NCI-H146 (cell line): ENCODE measurements around the gene CCSER1.

Experiments
- DNase-seq: peaks from one replicate; lab custom pipeline; 2025; lab: John Stamatoyannopoulos, UW

The CCSER1 gene

DNA sequence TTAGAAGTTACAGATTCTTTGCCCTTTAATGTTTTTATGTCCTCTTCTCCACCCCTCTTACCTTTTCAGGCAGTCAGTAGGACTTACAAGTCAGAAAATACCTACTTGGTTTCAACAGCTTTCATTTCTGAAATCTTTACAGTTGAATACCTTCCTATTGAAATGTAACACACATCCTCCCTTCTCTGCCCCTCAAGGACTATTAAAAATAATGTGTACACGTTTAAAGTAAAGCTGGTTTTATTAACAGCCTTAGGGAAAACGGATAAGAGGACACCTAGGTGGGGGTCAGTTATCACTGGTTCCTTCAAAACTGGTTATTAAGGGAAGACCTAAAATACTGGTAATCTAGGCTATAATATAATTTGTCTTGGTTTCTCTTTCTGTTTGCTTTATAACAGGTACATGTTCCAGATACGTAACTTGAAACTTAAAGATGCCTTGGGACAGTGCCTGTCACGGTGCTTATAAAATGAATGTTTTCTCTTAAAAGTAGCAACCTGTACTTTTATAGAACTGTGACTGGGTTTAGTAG, 1.8 kb downstream of the CCSER1 start:
- no peak for DNase-seq

DNA sequence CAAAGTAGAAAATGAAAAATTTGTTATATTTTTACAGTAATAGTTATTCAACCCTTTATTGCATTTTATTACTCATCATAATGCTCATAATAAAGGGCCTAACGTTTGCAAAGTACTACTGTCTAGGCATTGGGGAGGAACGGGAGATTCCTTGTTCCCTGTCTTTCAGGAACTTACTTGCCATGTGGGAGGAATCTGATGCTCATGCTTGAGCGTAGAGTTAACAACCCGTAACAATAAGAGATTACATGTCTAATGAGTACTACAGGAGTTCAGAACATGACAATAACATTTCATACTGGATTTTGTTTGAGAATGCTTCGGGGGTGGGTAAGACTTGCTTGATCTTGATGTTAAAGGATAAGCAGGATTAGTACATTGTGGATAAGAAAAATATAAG, 2.9 kb downstream of the CCSER1 start:
- no peak for DNase-seq

DNA sequence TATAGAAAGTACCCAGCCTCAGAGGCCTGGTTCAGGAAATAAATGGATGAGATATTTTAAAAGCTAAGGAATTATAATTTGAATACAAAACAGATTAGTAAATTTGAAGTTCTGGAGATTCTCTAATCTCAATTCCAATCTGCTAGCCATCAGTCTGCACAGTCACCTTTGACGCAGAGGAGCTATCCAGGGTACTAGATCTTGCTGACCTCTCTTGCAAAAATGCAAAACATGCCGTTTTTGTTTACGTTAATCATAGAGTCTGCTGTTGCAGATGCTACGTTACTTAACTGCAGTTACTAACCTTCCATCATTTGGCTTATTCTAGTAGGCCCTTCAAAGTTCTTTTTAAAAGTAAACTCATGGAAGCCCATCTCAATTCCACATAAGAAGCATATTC, 10.4 kb downstream of the CCSER1 start:
- DNase-seq = no peak

DNA sequence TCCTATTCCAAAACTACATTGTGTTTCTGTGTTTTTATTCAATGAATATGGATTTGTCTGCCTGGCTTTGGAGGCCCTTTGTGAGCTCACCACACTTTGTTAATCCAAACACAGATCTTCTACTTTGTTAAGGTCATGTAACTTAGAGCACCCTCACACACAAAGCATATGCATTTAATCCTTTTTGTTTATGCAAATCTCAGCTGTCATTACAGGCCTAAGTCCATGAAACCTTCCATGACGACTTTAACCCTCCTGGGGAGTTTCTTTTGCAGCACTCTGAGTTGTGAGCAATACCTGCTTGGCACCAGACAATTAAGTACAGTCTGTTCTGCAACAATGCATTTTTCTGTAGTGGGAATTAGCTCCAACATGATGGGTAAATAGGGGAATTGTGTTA, 14.9 kb downstream of the CCSER1 start:
- no peak for DNase-seq

DNA sequence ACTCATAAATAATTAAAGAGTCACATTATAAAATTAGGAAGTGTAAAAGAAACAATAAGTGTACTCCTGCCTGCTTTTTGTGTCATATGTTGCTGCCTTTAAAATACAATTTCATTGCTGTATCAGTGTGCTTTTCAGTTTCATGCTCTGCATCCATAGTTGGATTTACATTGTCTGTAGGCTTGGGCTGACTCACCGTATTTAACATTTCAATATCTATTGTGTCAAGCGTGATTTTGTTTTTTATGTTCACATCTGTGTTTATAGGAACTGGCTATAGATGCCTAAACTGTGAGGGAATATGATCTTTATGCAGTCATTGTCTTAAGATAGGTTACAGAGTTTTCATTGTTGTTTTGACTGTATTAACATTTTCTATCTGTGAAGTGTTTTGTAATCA, 18.1 kb downstream of the CCSER1 start:
- DNase-seq = no peak

DNA sequence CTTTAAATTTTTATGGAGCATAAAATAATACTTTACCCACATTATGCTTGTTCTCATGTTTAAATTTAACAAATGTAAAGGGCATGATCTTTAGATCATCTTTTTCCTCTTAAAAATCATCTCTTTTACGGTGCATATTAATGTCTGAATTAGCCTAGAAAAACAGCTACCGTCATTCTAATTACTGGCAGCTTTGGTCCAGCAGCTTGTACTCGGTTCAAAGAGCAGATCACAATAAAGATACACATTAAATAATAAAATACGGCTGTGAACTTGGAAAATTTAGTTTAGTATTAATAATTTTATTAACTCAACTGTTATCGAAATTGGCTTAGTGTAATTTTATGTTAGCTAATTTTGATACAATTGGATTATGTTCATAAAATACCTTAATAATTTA, 19.1 kb downstream of the CCSER1 start:
- DNase-seq = no peak

DNA sequence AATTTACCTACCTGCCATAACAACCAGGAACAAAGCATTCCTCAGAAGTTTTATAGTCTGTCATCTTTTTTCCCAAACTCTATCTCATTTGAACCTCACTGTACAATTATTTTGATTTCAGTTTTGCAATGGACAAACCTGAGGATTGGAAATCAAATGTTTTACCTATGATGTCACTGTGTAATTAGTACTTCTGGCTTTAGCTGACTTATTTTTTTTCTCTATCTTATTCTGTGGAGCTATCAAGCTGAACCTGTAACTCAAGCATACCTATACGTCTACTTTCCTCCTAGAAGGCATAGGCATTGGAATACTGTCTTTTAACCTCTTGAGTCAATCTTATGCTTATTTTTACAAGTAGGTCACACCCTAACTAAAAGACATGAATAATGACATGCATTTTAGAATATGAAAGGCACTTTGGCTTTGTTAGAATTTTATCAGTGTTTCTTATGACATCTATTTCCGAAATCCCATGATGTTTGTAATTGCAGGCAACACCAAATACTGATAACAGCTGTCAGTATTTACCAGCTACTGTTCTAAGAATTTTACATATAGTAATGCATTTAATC, 21.5 kb downstream of the CCSER1 start:
- DNase-seq = no peak

DNA sequence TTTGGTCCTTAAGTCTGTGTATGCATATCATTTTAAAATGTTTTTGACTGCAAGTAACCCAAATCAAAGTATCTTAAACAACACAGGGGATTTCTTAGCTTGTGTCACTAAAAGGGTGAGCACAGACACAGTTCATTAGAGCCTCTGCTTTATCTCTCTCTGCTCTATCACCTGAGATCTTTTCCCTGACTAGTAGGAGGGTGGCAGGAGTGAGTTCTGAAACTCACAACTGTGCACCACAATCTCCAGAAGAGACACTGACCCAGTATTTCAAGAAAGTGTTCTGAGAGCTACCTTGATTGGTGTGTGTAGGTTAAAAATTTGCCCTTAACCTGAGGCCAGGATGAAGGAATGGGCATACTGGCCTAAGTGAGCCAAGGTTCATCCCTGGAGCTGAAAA, 24.8 kb downstream of the CCSER1 start:
- DNase-seq = no peak

DNA sequence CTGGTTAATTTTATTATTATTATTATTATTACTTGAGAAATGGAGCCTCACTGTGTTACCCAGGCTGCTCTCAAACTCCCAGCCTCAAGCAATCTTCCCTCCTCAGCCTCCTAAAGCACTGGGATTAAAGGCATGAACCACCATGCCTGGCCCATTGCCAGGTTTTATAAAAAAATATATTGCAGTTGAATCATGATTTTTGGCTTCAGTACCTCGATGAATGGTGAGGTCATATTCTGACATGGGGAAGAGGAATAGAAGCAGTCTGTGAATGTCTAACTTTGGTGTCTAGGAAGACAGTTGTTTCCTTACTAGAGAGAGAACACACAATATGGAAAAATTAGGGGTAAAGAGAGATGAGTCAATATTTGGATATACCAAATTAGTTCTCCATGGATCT, 32.0 kb downstream of the CCSER1 start:
- DNase-seq = no peak

DNA sequence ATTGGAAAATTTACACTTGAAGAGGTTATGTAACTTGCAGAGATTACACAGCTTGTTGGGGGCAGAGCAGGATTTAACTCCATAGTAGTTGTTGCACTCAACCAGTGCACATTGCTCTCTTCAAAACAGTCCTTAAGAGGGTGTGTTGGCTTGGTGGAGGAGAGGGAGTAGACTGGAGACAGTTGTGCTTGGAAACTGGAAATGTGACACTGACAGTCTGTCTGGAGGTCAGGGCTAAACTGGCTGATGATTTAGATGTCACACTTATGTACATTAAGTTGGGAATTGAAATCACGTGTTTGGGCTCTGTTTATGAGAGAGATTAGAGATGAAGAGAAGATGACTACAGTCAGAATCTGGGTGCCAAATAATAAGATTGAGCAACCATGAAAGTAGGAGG, 32.9 kb downstream of the CCSER1 start:
- no peak for DNase-seq

DNA sequence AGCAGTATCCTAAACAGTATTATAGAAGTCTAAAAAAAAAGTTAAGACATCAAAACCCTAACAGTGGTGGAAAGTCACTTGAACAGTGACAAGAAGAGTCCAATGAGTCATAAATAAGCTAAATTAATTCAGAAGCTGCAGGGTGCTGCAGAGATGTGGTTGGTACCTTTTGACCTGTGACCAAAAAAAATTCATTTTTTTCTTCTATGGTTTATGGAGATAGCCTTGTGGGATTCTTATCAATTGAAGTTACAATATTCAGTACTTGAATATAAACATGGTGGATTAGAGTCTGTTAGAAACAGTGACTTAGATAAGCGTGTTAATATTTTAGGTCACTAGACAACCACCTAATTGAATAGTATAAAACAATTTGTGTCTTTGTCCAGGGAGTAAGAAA, 35.4 kb downstream of the CCSER1 start:
- DNase-seq = no peak

DNA sequence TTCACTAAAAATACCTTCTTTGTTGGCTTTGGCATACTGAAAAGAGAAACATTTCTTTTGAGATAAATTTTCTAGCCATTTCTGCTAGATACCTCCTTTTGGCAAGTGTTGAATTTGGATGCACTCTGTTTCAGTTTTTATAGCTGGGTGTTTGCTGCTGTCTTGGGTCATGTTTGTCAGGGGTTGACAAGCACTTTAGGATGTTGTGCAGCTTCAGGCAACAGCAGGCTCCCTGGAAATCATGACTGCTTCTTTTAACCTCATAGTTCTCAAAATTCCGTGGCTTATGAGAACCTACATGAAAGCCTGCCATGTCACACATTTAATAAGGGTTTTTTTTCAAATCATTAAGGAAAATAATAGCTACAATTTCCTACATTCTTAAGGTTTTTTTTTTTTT, 36.7 kb downstream of the CCSER1 start:
- no peak for DNase-seq

DNA sequence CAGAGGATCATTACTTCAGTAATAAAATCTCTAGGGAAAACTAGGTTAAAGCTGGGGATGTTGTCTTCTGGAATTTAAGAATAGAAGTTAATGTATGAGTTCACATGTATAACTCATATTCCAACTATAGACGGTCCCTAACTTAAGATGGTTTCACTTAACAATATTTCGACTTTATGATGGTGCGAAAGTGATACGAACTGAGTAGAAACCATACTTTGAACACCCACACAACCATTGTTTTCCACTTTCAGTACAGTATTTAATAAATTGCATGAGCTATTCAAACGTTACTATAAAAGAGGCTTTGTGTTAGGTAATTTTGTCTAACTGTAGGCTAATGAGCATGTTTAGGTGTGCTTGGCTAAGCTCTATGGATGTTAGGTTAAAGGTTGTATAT, 38.7 kb downstream of the CCSER1 start:
- no peak for DNase-seq

DNA sequence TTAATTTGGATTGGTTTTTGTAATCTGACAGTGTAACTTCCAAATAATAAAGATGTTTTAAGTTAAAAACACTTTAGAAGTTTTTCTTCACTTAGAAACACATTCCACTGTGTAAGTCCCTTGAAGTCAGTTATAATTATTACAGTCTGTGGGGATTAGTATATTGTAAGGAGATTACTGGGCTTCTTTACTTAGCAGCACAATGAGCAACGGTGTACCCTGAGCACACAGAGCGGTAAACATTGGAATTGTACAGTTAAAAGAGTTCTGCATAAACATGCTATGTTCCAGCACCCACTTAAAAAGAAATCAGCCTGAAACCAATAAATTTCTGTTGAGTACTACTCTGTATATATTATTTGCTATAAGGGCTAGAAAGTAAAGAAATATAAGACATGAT, 44.3 kb downstream of the CCSER1 start:
- DNase-seq = no peak

DNA sequence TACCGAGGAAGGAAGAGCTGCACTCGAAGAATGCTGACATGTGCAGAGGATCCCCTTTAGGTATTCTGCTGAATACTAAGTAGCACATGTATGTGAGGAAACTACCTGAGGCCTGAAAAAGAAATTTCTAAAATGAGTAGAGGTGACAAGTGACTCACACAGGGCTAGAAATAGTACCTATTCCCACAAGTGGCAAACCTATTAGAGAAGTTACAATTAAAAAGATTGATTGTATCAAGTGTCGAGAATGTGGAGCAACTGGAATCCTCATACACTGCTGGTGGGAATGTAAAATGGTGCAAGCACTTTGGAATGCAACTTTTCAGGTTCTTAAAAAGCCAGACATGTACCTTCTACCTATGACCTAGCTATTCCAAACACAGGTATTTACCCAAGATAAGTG, 47.4 kb downstream of the CCSER1 start:
- DNase-seq = no peak

DNA sequence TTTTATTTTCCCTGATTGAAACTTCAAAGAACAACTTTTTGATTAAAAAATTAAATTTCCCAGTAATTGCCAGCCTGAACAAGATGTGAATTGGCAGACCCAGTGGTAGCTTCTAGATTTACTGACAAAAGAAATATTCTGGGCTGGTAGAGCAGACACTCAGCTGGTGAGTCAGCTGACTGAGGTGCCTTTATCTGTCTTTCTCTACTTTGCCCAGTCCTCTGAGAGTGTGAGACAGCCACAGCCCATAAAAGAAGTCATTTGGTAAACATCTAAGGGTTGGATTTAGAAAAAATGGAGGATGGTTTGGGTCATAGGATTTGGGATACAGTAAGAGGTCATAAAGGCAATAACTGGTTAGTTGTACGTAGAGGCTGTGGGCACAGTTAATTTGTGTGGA, 54.5 kb downstream of the CCSER1 start:
- no peak for DNase-seq

DNA sequence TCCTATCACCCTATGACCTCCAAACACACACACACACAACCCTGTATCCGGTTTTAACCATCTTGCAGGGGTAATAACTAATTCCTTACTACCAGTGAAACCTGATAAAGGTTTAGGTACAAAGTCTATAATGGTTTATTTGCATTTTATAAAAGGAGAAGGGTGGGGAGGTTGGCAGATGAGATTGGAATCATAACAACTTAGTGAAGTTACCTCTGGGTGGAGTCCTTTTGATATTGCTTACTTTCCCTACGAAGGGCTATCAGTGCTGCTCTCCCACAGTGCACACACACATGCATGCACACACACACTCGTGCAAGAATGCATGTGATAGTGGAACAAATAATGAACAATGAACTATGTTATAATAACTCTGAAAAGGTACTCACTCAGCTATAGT, 56.1 kb downstream of the CCSER1 start:
- no peak for DNase-seq

DNA sequence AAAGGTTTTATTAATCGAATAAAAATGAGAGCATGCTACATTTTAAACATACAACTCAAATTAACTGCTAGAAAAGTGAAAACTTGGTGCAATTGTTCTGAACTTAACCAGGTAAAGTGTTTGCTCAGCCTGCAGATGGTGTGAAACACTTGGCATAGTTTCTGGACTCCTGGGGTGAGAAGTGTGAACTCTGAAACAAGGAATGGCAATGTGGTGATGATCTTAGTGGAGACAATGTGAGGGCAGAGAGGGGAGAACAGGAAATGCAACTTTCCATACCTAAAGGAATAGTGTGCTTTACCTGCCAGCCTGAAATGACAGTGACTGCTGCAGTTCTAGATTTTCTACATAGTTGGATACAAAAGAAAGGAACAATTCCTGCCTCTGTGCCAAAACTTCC, 57.4 kb downstream of the CCSER1 start:
- DNase-seq = no peak

DNA sequence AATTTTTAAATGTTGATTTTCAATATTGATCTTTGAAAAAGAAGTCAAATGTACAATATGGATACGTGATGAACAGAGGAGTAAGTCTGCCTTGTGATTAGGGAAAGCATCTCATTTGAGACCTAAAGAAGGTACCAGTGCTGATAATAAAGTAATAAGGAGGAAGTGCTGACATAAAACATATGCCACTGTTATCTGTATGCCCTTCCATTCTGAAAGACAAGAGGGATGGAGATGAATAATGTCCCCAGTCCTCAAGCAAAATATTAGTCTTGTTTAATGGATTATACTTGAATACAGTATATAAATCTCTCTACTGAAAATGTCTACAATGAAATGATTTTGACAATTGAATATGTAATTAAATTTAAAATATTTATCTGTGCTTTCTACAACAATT, 58.2 kb downstream of the CCSER1 start:
- DNase-seq = no peak

DNA sequence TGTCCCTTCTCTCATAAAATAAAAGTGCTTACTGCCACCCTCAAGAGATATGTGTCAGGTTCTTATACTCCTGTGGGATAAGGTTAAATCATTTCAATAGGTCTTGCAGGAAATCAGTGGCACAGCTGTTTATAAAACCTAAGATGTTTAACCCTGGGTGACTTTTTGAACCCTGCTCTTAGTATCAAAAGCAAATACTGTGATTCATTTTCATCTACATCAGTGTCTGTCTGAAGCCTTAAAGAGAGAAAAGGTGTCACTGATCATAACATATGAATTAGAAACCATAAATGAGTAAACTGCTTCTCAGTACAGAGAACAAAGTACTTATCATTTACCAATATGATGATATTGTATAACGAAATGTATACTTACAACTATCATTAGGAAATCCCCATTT, 59.0 kb downstream of the CCSER1 start:
- no peak for DNase-seq

DNA sequence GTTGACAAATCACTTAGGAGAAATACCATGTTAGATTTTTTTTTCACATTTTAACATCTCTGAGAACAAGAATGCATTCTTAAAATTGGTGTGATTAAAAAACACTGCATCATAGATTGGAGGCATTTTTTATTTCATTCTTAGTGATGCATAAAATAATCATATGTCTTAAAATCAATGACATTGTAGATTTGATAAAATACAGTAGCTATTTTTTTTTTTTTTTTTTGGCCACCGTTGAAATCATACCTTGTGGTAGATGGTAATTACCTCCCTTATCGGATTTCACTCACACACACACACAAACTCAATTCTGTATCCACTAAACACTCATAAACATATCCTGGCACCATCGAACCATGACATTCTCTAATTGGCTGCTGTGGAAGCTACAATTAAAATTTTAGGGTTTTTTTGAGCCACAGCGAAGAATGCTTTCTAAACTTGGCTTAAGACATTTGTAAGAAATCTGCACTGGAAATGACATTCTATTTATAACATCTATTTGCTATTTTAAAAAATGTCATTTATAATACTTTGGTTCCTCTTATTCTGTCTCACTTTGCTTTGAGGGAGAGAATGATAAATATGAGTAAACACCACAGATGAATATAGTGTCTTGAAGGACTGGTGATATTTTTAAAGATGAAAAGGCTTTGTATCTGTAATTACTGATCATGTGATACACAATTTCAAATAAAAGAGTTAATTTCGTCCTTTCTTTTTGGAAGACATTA, 60.1 kb downstream of the CCSER1 start:
- DNase-seq = no peak

DNA sequence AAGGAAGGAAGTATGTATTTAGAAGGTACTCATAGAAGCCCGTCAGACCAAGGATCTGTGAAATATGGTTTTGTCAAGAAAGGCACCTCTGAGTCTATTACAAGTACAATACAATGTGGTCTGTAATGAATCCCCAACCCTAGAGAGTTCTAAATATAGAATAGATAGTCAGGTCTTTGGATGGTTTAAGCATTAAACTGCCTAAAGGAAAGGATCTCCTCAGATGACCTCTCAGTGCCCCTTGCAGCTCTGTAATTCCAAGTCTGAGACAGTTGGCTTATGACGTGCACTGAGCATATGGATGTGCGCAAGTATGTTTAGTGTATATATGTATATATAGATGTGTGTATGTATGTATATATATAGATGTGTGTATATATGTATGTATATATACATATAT, 62.0 kb downstream of the CCSER1 start:
- DNase-seq = no peak

DNA sequence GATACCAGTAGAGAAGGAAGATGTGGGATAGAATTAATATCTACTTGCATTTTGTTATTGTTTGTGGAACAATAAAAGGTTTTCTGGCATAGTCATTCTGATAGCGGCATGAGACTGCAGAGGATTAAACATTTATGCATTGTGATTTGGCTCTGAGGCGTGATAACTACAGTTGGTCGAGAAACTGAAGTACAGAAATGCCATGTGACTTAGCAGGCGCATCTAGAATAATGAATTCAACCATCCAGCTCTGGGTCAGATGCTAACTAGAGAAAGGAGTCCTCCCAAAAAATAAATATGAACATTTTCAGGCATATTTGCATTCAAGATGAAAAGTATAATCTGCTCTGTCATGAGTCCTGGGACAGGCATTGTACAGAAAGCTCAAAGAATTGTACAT, 62.8 kb downstream of the CCSER1 start:
- no peak for DNase-seq

DNA sequence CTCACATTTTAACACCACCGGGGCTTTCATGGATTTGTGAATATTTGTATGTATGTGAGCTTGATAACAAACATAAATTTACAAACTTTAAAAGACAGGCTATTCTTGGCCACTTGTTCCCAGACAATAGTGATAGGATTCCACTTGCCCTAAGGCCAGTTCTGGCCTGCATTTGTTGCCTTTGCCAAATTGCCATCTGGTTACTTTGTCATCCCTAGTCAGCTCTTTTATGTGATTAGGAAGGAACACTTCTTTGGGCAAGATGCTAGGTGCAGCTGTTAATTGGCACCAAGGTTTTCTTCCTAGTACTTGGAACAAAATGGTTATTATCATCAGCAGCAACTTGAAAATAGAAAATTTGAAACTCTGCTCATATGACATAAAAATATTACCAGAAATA, 63.3 kb downstream of the CCSER1 start:
- DNase-seq = no peak
